Cardiac fibroblast (primary cell): Measurements from ENCODE around the gene CREB1.
A peak's percentile ranks its signal among the peaks of the same experiment; 100 is the strongest.

Experiments
- DNase-seq, 2 donors: peaks; one replicate each; pipeline versions ENCODE4 v3.0.0 to v3.0.0-alpha.2; 2010; ENCODE audit warnings: low read depth in 2 of 2
- H3K4me3 ChIP-seq, 2 donors: replicated peaks in 1 of 2; 1 replicate in 1 of 2; 2 replicates in 1 of 2; pipeline ENCODE4 v1.5.1; 2011; ENCODE audit warnings: low read depth in 2 of 2, low read length in 2 of 2, mild to moderate bottlenecking in 2 of 2, moderate library complexity in 1 of 2
- CTCF ChIP-seq: IDR thresholded peaks from one replicate; pipeline ENCODE4 v1.5.1; 2011; ENCODE audit warnings: low read depth, mild to moderate bottlenecking, low read length, inconsistent platforms

CREB1 gene

DNA sequence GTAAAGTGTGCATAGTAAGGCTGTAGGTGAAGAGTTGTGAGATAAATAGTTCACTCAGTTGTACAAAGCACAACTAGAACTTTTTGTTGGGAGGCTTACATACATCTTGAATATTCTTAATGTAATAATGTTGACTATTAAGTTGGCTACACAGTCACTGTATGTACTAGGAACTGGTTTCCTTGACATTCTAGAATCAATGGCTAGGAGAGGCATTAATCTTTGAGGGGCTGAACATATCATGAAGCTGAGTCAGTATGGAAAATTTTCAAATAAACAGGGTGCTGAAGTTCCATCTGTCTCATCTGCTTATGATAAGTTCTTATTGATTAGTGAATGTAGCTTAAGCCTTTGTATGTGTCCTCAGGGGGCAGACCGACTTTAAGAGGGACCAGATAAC is 72.0 kb downstream of the CREB1 start:
- DNase-seq = no peak
- no peak for TF ChIP-seq CTCF
- H3K4me3 ChIP-seq = no peak overlapping the region

DNA sequence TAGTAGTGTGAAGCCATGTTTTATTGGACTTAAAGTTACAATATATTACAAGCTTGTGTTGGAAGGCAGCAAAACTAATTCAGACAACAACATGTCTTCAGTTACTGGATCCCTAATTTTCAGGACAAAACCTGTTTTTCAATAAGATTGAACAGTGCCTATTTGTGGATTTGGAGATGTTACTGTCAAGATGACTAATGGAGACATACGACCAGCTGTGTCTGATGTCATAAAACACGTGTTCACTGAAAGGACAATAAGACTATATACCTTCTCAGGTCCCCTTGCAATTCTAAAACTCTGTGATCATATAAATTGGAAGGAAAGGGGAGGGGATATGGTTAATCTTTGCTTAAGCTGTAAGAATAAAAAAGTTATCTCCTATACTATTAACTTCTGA is 73.7 kb downstream of the CREB1 start:
- no peak for DNase-seq
- no peak for TF ChIP-seq CTCF
- H3K4me3 ChIP-seq = no peak overlapping the region

DNA sequence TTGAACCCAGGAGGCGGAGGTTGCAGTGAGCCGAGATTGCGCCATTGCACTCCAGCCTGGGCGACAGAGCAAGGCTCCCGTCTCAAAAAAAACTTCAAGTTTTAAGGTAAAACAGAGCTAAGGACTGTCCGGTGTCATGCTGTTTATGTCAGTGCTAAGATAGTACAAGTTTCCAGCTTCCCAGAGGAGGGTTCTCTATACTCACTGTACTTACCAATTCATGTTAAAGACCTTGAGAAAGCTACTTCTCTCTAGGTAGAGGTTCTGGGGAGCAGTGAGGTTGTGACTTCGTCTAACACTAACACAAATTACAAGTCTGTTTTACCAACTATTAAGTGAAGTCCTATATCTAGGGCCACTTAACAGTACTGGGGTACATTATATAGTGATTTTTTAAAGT is 76.6 kb downstream of the CREB1 start:
- H3K4me3 ChIP-seq = no peak overlapping the region
- DNase-seq = no peak
- no peak for TF ChIP-seq CTCF

- no peak overlapping the region for H3K4me3 ChIP-seq
- DNase-seq = no peak
- TF ChIP-seq CTCF = no peak
Observed at GRCh38 chr2:207606829-207607228, 77.1 kb downstream of the CREB1 start.

DNA sequence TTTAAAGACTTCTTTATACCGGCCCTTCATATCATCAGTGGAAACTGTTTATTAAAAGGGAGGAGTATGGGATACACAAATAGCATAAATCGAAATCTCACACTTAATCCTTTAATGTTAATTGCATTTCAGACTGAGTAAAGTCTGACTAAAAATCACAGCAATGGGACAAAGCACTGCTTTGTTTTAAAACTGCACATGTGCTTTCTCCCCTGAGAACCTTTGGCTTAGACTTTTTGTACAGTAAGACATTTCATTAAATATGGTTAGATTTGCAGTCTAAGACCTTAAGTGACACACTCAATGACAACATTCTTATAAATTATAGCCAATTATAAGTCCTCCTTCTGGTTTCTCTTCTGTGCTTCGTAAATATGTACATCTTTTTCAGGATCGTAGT is 83.0 kb downstream of the CREB1 start:
- no peak for TF ChIP-seq CTCF
- no peak overlapping the region for H3K4me3 ChIP-seq
- no peak for DNase-seq

DNA sequence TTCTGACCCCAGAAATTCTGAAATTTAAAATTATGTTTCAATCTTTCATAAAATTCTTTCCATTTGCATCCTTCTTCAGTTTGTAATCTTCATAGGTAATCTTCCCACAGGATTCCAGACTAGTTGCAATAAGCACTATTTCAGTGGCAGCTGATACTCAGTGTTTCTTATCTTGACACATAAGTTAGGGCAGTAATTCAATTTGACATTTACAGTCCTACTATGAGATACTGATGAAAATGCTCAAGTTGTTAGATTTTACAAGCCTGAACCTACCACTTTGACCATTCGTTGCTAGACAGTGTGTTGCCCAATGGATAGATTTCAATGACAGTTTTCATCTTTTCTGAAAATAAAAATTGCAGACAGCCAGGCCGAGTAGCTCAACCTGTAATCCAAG is 85.1 kb downstream of the CREB1 start:
- no peak for TF ChIP-seq CTCF
- no peak overlapping the region for H3K4me3 ChIP-seq
- DNase-seq = no peak

GRCh38 chr2:207616185-207616584 is 86.4 kb downstream of the CREB1 start:
- DNase-seq = peak; percentile 18 to 71
- no peak overlapping the region for H3K4me3 ChIP-seq
- TF ChIP-seq CTCF = no peak
